Measurements from ENCODE around the gene SH3BGR. TPM values are rescaled to one million over a fixed set of nuclear protein-coding genes. Genes with fewer than 3 reads are reported as not detected.

SH3BGR gene
- total and polyA plus RNA-seq, 2 of the 4 experiments (the other 2 are of a cell fraction) = 1.6 to 2.0 TPM

- ChIA-PET CTCF (no interaction called here), POLR2A (ENCODE audit: unreplicated experiment) (no interaction called here)
- Histone ChIP-seq H3K4me2 (ENCODE audit: low read depth, low read length) (no peak overlapping the region), H3K4ac (ENCODE audit: low read depth, low read length) (no peak overlapping the region), H3K27ac (ENCODE audit: insufficient read depth, low read length) (no peak overlapping the region), H3K36me3 (ENCODE audit: control insufficient read depth, insufficient read depth, low read length) (no peaks in the 10 kb centered on the region), H3K9me3 (ENCODE audit: control insufficient read depth, insufficient read depth, low read length) (no peaks in the 10 kb centered on the region), H3K79me1 (ENCODE audit: low read depth in 1 of 2, low read length in 2 of 2) (no peaks in the 10 kb centered on the region), H3K14ac (replicated peaks; ENCODE audit: low read depth, low read length) (no peak overlapping the region), H2AFZ (replicated peaks; ENCODE audit: low read length, poor library complexity) (no peak overlapping the region), H3K9ac (ENCODE audit: low read depth, low read length) (no peak overlapping the region), H2BK20ac (ENCODE audit: low read depth, low read length) (no peak overlapping the region), H4K8ac (ENCODE audit: low read depth in 2 of 2, low read length in 2 of 2) (no peak overlapping the region), H3K56ac (ENCODE audit: extremely low read depth, insufficient read depth, low read length) (no peak overlapping the region), H3K23ac (ENCODE audit: low read depth, low read length) (no peak overlapping the region), H3K27me3 (ENCODE audit: control insufficient read depth, insufficient read depth, low read length) (no peaks in the 10 kb centered on the region), H2AK9ac (replicated peaks; ENCODE audit: low read depth, low read length, poor library complexity) (no peak overlapping the region), H4K5ac (ENCODE audit: low read depth, low read length) (no peak overlapping the region), H4K91ac (ENCODE audit: insufficient read depth, low read depth, low read length) (no peak overlapping the region), H2BK120ac (ENCODE audit: low read depth, low read length) (no peak overlapping the region), H2BK15ac (ENCODE audit: low read depth, low read length) (no peak overlapping the region), H3K9me1 (ENCODE audit: insufficient read depth, low read length) (peaks cover 3% of the 10 kb centered on the region; the same call in 1 of the 2 replicates), H2BK5ac (ENCODE audit: low read depth, low read length, poor library complexity, severe bottlenecking) (no peak overlapping the region), H2AK5ac (ENCODE audit: low read depth, low read length) (no peak overlapping the region), H3K4me1 (ENCODE audit: control insufficient read depth, insufficient read depth, low read length) (no peaks in the 10 kb centered on the region), H4K20me1 (ENCODE audit: insufficient read depth, low read length) (no peaks in the 10 kb centered on the region), H3K18ac (ENCODE audit: low read depth, low read length) (no peak overlapping the region), H3K4me3 (ENCODE audit: insufficient read depth, low read depth, low read length) (no peak overlapping the region)
- DNase-seq (no peak), ATAC-seq (ENCODE audit: low read depth) (no peak)
- WGBS, 2 experiments (ENCODE audit: extremely low coverage in 2 of 2, insufficient read length in 1 of 2) = no CpG with 5 or more reads among the region's 1 CpG
- TF ChIP-seq CHD1 (IDR thresholded peaks at IDR 0.05; ENCODE audit: low read depth, low read length) (no peak), BHLHE40 (IDR thresholded peaks at IDR 0.05; ENCODE audit: low read depth, low read length) (no peak), CEBPB (IDR thresholded peaks at IDR 0.05; ENCODE audit: low read depth, low read length) (no peak), POLR2A (IDR thresholded peaks at IDR 0.05; ENCODE audit: low read depth, low read length) (no peak), USF2 (IDR thresholded peaks at IDR 0.05; ENCODE audit: low read depth, low read length) (no peak), NFE2L2 (IDR thresholded peaks at IDR 0.05; ENCODE audit: low read depth, low read length) (no peak), FOS (IDR thresholded peaks at IDR 0.05; ENCODE audit: low read depth, low read length) (no peak), MAFK (IDR thresholded peaks at IDR 0.05; ENCODE audit: low read depth, low read length) (no peak), RAD21 (IDR thresholded peaks at IDR 0.05; ENCODE audit: low read length) (no peak), MXI1 (IDR thresholded peaks at IDR 0.05; ENCODE audit: borderline replicate concordance, low read depth, low read length) (no peak), RCOR1 (IDR thresholded peaks at IDR 0.05; ENCODE audit: insufficient replicate concordance, low read length) (no peak), MAZ (IDR thresholded peaks at IDR 0.05; ENCODE audit: borderline replicate concordance, low read depth, low read length) (no peak)
- TF ChIP-seq, protein P1, sequence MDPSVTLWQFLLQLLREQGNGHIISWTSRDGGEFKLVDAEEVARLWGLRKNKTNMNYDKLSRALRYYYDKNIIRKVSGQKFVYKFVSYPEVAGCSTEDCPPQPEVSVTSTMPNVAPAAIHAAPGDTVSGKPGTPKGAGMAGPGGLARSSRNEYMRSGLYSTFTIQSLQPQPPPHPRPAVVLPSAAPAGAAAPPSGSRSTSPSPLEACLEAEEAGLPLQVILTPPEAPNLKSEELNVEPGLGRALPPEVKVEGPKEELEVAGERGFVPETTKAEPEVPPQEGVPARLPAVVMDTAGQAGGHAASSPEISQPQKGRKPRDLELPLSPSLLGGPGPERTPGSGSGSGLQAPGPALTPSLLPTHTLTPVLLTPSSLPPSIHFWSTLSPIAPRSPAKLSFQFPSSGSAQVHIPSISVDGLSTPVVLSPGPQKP (IDR thresholded peaks at IDR 0.05; ENCODE audit: borderline replicate concordance, low read depth, low read length) = no peak
- BruUV-seq (replicated peaks) = no TSS peak
- intact Hi-C loops (cut with micrococcal nuclease) (no loop called here), dilution Hi-C loops (cut with HindIII; ENCODE audit: low sequenced_read_pairs, unreplicated experiment) (loop anchor here (25.0 kb wide), 1 partner anchor 199 kb away; no protein-coding TSS in a partner anchor), in situ Hi-C loops (cut with MboI; ENCODE audit: low sequenced_read_pairs) (no loop called here)
Observed at GRCh38 chr21:39513735-39514134, 62.0 kb downstream of the SH3BGR start.

Data from IMR-90 (cell line).